ENCODE results near the gene MYRFL.

DNA sequence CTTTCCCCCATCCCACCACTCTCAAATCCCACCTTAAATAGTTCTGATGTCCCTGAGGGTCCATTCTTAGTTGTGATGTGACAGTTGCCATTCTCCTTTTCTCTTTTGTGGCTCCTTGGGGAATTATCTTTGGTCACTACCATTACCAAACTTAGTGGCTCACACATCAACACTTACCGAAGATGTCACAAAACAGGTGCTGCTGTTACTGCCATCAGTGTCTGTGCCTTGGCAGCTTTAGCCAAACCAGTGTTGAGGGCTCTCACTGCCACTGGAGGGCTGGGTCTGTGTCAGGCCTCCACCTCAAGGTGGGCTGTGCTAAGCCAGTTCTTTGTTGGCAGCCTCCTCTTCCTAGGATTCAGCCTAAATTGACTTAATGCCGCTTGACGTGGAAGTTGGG, 144.0 kb downstream of the MYRFL start:
- TF ChIP-seq FOXM1 (IDR thresholded peaks at IDR 0.05; ENCODE audit: low read depth) (no peak), EZH2phosphoT487 (IDR thresholded peaks at IDR 0.05; ENCODE audit: borderline replicate concordance, low read depth) (no peak), POLR2AphosphoS5 (IDR thresholded peaks at IDR 0.05; ENCODE audit: low read depth, low read length) (no peak), EP300 (IDR thresholded peaks at IDR 0.05; ENCODE audit: borderline replicate concordance in 1 of 2, low read depth in 1 of 2, low read length in 1 of 2) (no peak), CHD2 (IDR thresholded peaks at IDR 0.05; ENCODE audit: low read length, partially characterized antibody) (no peak), SMC3 (IDR thresholded peaks at IDR 0.05; ENCODE audit: low read depth, low read length) (no peak), GATA2 (CRISPR knock-in tag; IDR thresholded peaks at IDR 0.05) (no peak), TEAD4 (IDR thresholded peaks at IDR 0.05; ENCODE audit: borderline replicate concordance, insufficient read depth) (no peak)
- TF ChIP-seq, protein P1, sequence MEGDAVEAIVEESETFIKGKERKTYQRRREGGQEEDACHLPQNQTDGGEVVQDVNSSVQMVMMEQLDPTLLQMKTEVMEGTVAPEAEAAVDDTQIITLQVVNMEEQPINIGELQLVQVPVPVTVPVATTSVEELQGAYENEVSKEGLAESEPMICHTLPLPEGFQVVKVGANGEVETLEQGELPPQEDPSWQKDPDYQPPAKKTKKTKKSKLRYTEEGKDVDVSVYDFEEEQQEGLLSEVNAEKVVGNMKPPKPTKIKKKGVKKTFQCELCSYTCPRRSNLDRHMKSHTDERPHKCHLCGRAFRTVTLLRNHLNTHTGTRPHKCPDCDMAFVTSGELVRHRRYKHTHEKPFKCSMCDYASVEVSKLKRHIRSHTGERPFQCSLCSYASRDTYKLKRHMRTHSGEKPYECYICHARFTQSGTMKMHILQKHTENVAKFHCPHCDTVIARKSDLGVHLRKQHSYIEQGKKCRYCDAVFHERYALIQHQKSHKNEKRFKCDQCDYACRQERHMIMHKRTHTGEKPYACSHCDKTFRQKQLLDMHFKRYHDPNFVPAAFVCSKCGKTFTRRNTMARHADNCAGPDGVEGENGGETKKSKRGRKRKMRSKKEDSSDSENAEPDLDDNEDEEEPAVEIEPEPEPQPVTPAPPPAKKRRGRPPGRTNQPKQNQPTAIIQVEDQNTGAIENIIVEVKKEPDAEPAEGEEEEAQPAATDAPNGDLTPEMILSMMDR (IDR thresholded peaks at IDR 0.05) = no peak

Measured in SK-N-SH (cell line).